GM19035 (cell line): Measurements from ENCODE around the gene TOR1AIP2.
A peak's percentile ranks its signal among the peaks of the same experiment; 100 is the strongest.

Experiments used
- ATAC-seq: cut with Tn5 transposase; IDR thresholded peaks from one replicate; pipeline ENCODE4 v1.9.1; 2021; ENCODE audit not compliant: unreplicated experiment

TOR1AIP2 gene

DNA sequence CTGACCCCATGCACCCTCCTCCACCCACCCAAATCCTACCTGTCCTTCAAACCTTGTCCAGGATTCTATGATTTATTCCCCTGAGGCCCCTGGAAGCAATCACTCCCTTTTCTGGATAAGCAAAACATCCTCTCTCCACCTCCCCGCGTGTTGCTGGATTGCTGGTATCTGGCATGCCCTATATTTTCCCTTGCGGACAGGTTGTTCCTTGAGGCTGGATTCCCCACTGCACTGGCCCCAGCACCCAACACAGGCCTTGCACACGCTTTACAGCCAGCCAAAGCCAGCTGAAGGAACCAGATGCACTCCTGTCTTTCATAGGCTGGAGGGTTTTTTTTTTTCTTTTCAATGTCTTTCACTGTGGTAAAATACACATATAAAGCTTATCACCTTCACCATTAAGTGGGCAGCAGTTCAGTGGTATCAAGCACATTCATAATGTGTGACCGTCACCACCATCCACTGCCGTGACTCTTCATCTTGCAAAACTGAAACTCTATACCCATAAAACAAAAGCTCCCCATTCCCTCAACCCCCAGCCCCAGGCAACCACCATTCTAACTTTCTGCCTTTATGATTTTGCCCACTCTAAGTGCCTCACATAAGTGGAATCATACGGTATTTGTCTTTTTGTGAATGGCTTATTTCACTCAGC is 50.9 kb downstream of the TOR1AIP2 start:
- ATAC-seq = no peak

DNA sequence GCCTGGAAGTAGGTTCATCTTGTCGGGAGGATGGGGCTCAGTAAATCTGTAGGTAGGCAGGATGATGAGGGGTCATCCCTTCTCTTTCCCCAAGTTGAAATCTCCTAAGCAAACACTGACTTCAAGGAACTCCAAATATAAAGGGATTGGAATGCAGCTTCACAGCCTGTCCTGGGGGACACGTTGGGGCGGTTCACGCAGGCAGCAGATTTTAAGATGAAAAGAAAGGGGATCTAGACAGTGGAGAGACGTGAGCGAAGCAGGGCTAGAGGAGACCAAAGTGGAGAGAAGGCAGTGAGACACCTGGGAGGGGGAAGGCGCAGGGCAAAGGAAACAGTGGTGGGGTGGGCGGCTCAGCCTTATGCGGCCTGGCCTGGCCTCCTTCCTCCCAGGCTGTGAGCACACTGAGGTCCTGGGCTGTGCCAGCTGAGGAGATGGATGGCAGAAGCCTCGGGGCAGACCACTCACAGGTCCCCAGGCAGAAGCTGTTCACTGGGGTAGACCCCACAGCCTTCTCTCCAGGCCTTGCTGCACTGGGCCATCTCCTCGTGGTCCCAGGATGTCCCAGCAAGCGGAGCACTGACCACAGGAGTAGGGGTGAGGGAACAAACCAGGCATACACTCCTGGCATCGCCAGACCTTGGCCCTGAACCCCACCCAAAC is 51.7 kb downstream of the TOR1AIP2 start:
- ATAC-seq = no peak

DNA sequence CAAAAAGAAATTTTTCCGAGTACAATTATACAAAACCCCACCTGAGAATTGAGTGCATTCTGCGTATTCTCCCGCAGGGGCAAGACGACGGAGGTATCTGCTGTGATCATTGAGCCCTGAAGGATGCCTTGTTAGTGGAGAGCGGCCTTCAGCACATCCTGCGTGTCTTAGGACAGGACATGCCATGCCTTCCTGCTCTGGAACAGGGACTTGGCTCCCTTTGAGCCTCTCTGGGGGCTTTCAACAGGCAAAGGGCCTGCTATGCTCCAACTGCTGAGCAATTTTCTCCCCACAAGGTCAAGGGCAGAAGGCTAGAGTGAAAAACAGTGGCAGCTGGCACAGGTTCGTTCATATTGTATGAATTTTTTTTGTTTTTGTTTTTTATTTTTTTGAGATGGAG is 52.4 kb downstream of the TOR1AIP2 start:
- no peak for ATAC-seq

DNA sequence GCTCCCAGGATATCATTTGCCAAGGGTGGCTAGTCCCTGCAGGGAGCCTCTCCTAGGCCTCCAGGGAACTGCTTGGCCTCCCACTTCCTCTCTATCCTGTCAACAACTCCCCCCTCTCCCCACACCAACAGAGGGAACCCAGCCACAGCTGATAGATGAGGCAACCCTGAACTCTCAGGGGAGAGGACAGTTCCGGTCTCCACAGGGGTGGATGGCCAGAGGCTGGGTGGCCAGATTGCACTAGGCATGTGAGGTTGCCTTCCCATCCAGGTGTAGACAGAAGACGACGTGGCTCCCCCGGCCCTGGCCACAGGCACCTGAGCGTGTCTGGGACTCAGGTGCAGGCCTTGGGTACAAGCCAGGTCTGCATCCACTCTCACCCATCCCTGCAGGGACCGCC is 53.3 kb downstream of the TOR1AIP2 start:
- ATAC-seq = no peak

DNA sequence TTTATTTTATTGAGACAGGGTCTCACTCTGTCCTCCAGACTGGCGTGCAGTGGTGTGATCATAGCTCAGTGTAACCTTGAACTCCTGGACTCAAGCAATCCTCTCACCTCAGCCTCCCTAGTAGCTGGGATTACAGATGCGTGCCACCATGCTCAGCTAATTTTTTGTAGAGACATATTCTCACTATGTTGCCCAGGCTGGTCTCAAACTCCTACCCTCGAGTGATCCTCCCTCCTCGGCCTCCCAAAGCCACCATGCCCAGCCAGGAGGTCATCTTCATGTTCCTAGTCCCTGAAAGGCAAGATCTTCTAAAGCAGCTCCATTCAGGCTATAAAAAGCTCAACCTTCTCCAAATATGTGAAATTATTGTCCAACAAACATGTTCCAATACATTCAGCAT is 53.9 kb downstream of the TOR1AIP2 start:
- ATAC-seq = no peak

DNA sequence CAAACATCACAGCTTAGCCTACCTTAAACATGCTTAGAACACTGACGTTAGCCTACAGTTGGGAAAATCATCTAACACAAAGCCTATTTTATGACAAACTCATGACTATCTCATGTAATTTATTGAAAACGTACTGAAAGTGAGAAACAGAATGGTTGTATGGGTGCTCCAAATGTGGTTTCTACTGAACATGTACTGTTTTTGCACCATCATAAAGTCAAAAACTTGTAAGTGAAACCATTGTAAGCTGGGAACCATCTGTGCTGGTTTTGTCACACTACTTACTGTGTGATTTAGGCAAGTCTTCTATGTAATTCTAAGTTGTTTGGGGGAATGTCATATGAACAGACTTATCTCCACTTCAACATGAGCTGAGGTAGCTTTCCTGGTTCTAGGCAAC is 55.5 kb downstream of the TOR1AIP2 start:
- ATAC-seq = no peak

DNA sequence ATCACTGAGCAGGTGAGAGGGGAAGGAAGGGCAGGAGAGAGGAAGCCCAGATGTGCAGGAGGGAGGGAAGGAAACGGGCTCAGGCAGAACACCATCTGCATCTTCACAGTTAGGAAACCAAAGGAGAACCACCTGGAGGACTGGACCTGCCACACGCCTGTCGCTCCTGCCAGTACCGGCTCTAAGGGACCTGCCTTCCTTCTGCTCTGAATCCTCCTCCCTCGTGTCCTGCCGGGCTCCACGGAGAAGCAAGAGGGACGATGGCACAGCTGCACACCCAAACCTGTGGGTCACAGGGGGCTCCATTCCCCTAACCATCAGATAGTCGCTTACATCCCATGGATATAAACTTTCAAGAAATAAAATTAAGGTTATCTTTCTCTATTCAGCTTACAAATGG is 56.1 kb downstream of the TOR1AIP2 start:
- no peak for ATAC-seq

DNA sequence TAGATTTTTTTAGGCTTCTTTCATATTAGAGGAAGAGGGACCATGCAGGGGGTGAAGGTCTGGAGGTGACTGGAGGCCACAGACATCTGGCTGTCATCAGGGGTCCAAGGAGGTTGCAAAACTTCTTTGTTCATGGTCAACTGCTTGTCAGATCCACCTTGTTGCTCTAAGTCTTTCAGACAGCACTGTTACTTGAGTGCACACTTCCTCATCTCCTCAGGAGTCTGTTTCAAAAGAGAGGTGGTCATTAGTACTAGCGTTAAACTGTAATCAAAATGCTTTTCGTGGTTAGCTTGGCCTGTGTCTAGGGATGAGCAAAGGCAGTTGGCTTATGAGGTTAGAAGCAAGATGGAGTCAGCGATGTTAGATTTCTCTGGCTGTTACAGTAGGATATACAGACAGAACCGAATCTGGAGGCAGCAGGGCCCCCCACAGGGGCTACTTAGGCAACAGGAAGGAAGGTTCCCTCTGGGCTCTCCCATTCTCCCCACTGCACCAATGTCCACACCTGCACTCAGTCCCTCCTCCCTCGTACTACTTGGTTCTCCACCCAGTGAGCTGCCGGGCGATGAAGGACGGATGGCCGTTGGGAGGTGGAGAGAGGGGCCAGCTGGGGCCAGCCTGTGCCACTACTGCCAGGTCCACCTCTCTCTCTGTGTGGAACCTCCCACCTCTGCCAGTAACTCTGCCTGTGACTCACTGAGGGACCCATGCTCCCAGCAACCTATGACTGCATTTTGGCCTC is 57.2 kb downstream of the TOR1AIP2 start:
- ATAC-seq = no peak

DNA sequence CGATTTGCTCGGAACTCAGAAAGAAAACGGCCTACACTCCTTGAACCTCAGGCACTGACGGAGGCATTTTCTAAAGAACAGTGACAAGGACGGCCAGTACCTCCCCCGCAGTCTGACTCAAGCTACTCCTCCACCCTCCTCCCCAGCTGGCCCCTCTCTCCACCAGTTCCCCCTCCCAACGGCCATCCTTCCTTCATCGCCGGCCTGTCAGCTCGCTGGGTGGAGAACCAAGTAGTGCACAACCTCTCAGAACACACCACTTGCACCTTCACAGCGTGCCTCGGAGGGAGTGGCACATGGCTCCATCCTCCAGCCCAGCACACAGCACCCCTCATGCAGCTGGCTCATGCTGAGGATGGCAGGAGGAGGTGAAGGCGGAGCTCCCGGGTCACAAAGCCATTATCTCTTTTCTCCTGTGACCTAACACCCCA is 58.8 kb downstream of the TOR1AIP2 start:
- no peak for ATAC-seq

DNA sequence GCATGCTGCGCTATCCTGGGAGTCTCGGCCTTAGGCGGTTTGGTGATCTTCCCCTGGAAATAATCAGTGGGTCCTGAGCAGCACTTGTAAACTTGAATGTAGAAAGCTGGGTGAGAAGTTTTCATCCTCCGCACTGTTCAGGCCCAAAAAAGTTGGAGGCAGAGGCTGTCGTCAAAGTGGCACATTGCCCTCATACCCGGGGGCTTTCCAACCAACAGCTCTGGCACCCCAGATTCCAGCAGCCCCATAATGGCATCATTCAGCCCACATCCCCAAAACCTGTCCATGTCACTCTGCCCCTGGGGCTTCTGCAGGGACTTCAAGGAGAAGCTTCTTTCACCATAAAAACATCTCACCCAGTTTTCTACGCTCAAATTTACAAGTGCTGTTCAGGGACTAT is 59.3 kb downstream of the TOR1AIP2 start:
- no peak for ATAC-seq

DNA sequence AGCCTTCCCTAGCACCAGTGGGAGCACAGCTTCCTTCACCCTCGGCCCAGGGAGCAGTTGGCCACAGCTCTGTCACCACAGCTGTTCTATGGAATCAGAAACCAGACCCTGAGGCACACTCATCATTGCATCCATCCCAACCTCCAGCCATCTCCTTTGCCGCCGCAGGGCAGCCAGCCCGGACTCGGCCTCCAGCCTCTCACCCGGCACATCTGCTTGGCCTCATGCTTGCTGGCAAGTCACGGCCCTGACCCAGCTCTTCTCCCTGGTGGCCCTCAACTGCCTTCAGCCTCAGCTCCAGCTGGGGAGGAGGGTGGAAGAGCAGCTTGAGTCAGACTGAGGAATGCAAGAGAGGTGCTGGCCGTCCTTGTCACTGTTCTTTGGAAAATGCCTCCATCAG is 59.8 kb downstream of the TOR1AIP2 start:
- no peak for ATAC-seq

DNA sequence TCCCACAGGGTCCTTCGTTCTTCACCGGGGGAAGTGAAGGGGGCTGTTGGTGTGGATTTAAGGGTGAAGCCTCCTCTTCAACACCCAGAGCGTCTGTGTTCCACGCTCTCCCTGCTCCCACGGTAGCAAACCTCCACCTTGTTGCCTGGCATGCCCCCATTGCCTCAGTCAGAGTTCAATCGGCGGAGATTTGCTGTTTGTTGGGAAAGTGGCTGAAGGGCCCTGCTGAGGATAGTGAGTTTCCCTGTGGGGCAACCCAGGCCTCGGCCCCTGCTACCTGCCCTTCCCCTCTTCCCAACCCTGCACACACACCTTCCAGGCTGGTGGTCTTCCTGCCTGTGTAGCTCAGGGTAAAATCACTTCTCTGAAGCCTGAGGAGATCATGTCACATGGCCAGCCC is 60.5 kb downstream of the TOR1AIP2 start:
- ATAC-seq = no peak

DNA sequence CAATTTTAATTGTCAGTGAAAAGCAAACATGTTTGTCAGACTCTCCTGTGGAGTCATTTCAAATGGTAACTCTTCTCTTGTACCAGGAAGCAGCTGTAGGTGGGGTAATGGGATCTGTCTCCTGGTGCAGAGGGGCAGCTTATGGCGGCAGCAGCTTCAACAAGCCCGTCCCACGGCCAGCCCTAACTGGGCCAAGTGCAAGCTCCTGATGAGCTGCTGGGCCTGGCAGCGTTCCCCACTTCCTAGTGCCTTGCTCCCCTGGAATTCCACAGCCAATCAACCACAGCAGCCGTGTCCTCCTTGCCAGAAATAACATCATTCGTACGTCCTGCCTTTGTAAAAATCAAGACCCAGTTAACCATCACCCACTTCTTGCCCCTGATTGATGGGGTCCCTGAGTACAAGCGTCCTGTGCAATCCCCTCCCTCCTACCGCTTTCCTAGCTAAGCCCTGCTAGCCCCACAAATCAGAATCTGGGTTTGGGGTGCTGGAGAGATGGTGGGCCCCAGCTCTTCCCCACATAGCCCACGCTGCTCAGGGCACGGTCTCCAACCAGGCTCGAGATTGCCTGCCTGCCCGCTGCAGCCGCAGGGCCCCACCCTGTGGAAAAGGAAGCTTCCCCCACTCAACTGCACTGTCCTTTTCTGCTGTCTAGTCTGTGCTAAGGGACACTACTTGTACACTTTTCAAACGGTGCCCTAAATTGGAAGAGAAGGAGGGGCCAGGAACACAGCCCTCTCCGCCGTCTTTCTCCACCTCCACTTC is 61.2 kb downstream of the TOR1AIP2 start:
- no peak for ATAC-seq

DNA sequence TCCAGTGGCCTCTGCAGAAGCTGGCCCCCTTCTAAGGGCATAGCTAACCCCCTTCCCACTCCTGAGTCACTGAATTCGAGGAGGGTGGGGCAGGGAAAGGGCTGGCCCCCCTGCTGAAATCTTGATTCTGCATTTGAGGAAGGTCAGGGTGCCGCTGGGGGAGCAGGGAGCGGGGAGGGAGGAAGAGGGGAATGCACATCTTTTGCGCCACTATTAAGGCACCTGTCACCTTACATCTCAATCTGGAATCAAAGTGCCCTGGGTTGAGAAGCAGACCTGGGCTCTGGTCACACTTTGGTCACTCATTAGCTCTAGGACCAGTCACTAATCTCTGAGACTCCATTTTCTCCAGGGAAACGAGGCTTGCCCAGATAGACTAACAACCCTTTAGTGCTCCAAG is 62.0 kb downstream of the TOR1AIP2 start:
- no peak for ATAC-seq

DNA sequence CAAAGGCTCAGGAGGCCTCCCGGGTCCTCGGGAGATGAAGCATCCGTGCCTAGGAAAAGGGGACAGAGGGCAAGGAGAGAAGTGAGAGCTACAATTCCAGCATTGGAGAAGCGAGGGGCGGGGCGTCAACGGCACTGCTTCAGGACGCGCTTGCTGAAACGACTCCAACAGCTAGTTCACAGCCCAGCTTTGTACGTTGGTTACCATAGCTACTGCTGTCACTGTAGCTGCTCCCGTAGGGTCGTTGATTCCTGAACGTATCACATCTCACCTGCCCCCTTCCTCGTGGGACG is 63.1 kb downstream of the TOR1AIP2 start:
- peak; percentile 29 for ATAC-seq

DNA sequence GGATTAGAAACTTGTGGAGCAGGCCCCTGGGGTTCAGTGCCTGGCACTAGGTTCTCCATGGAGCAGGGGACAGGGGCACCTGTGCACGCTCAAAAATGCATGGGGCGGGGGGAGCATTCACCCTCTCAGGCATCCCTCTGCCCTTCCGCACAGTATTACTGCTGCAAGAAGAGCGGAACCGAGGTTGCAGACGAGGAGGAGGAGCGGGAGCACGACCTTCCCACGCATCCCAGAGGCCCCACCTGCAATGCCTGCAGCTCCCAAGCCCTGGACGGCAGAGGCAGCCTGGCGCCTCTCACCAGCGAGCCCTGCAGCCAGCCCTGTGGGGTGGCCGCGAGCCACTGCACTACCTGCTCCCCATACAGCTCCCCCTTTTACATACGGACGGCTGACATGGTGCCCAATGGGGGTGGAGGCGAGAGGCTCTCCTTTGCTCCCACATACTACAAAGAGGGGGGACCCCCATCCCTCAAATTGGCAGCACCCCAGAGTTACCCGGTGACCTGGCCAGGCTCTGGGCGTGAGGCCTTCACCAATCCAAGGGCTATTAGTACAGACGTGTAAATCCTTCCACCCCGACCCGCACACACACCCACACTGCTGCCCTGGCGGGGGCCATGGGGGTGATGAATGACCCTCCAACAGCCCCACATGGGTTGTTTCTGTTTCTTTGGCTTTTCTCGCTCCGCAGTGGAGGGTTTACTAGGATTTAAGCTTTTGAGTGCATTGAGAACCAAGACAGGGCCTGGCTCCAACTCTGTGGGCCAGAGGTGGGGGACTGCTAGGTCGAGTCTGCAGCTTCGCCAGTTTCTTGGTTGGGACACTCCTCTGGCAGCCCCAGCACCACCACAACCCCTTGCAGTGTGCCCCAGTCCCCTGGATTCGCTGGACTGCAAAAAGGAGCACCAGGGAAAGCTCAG is 63.7 kb downstream of the TOR1AIP2 start:
- no peak for ATAC-seq

DNA sequence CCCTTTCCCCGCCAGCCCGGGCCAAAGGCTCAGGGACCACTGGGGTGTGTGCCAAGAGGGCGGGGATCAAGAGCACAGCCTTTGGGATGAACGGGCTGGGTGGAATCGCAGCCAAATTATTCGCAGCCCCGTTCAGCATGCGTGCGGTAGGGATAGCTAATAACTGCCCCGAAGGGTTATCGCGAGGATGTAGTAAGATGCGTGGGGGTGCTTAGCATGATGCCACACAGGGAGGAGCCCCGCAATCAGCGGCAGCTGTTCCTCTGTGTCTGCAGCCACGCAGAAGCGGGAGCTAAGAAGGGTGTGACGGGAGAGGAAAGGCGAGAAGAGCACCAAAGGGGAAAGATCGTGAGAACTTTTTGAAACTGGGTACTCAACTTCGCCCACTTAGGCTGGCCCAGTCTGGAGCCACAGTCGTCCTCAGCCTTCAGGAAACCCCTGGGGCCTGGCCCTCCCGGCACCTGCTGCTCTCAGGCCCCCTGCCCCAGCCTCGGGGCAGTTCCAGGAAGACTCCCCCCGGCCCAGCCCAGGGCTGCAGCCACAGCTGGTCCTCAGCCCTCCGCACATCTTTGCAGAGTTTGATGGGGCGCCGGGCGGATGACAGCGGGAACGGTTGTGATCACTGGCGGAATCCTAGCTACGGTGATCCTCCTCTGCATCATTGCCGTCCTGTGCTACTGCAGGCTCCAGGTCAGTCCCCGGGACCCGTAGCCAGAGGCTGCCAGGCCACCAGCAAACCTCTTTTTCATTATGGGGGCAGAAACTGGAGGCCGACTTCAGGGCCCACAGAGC is 64.9 kb downstream of the TOR1AIP2 start:
- no peak for ATAC-seq

DNA sequence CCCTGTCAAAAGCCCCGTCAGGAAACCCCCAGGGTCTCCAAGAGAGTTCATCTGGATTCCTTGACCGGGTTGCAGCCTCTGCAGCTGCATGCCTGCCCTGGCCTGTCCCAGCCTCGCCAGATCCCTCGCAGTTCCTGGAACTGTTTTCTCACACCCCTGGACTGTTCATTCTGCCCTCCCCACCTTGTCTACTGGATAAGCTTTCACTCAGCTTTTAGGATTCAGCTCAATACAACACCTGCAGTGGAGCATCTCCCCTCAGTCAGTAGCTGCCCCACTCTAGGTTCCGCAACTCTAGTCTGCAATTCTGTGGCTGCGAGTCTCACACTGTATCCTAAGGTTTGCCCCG is 67.3 kb downstream of the TOR1AIP2 start:
- ATAC-seq = no peak

DNA sequence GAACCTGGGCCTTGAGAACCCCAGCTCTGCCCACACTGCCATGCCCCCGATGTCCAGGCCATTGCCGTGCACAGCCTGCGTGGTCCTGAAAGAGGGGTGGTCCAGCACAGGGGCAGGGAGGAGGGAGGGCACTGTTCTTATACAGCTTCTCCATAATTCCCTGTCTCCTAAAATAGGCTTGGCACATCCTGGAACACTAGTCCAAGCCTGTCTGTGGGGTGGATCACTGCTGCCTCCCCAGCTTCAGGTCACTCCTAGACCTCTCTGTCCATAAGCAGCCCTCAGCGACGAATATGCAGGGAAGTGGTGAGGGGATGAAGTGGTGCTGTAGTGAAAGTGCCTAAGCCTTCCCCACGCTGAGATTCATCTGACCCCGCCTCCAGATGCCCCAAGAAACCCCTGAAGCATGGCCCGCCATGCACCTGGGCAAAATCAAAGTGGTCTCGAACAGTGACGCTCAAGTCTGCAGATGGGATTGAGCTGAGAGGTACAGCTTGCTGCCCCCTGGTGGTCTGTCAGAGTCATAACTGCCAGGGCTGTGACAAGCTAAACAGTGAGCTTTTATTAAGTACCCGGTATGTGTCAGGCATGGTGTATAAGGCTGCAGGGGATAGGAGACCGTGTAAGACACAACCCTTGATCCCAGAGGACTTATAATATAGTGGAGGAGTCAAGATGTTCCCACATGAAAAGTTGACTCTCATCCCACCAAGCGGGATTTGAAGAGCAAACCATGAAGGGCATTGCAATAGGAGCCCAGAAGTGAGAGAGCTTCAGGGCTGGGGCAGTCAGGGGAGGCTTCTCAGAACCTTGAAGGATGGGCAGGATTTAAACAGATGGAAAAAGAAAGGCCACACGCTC is 67.9 kb downstream of the TOR1AIP2 start:
- peak; percentile 66 for ATAC-seq
